ENCODE results near the gene OPTC.

OPTC gene

DNA sequence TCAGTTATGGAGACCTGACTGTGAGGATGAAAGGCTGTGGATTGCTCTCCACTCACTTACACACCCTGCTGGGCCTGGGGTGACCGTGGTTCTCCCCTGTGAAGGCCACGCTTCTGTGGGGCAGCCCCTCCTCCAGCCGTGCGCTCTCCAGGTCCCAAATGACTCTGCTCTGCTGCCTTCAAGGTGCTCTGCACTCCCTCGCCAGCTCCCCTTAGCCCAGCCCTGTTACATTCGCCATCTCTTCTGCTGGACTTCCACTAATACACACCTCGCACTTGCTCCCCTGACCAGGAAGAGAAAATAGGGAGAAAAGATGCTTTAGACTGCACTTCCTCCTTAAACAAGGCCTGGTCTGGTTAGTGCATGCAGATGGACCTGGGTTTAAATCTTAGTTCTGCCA, 24.6 kb downstream of the OPTC start:
- DNase-seq: no peak

- no peak for DNase-seq
Measured at GRCh38 chr1:203519053-203519840, 25.3 kb downstream of the OPTC start.

- no peak for DNase-seq
Measured at GRCh38 chr1:203519896-203520295, 25.9 kb downstream of the OPTC start.

DNA sequence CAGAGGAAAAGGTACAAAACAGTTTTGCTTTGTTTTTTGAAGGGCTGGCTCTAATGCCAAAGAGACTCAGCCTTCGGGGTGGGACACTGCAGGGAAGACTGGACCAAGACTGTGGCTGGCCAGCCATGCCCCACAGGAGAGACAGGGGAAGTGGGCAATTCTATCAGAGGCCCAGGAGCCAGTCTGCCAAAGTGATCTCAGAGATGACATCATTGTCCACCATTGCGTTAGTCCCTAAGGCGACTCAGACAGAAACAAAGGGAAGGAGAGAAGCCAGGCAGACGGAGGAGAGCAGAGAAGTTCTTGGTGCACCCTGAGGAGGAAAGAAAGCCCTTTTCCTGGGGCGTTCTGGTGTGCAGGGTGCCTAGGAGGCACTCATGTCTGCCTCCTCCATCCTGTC, 26.4 kb downstream of the OPTC start:
- DNase-seq: no peak

DNA sequence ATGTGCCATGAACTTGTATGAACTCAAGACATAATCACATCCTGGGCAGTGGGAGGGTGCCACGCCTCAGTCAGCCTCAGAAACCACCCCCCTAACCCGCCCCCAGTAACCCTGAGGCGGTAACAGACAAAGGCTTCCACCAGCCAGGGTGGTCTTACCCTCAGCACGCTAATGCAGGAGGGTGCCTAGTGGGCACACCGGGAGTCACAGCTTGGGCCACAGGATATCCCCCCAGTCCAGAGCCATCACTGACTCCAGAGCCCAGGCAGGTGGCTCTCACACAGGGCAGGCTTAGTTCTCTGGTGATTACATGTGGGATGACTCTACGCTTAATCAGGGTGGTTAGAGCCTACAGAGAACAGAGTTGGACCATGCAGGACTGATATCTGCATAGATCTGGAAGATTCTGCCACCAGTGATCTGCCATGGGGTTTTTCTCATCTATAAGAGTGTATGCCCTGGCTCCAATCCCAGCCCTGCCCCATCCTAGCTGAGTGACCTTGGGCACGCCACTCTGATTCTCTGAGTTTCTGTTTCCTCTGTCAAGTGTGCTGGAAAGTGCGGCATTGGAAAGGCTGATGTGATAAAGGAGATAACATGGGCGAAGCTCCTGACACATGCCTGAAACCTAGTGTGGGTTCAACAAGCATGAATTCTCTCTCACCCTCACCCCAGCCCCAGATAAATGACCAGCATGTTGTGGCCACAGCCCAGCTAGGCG, 27.3 kb downstream of the OPTC start:
- DNase-seq: no peak

DNA sequence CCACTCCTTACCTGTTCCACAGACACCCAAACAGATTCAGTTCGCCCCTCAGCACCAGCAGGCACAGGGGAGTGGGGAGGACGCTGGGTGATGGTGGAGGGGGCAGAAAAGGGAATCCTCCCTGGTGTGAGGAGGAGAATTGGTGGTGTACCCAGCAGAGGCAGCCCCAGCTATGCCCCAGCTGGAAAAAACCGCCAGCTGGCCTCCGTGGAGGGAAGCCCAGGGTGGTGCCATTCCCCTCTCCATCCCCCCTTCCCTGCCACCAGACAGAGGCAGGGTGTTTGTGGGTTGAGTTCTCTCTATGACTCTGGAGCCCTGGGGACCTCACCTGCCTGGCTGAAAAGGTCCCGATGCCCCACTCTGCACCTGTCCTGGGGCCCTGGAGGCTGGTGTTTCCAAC, 27.9 kb downstream of the OPTC start:
- no peak for DNase-seq

DNA sequence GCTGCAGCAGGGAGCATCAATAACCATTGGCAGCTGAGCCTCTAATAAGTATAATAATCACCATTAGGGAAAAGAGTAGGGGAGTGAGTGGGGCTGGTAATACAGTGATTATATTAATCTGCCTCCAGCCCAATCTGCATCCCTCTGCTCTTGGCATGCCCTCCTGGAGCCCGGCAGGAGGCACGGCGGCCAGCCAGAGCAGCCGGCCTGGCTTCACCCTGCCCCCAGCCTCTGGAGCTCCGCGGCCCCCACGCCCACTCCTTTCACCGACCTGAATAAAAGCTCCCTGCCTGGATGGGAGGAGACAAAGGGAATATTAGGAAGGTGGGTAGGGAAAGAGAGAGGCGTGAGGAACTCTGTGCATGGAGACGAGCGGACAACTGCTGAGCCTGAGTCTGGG, 28.3 kb downstream of the OPTC start:
- no peak for DNase-seq

DNA sequence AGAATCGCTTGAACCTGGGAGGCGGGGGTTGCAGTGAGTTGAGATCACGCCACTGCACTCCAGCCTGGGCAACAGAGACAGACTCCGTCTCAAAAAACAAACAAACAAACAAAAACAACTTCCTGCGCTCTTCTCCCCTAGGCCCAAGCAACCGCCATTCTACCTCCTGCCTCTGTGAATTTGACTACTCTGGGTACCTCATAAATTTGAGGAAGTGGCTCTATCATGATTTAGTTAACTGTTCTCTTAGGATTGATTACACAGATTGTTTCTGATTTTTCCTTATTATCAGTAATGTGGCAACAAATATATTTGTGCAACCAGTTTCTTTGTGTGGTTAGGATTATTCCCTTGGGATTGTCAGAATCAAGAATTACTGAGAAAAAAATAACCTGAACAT, 29.7 kb downstream of the OPTC start:
- no peak for DNase-seq

DNA sequence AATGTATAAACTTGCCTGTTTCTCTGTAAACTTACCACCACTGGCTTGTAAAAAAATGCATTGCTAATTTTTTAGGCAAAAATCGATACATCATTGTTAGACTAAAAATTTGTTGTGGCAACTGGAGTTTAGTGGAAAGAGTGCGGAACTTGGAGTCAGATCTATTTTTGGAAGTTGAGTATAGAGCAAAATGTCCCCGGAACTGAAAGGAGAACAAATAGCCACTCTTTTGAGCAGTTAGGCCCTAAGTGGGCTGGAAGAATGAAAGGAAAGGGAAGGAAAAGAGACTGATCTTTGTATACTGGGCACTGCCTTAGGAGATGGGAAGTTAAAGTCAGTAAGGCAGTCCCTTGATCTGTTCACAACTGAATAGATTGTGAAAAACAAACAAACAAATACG, 30.2 kb downstream of the OPTC start:
- DNase-seq: no peak

DNA sequence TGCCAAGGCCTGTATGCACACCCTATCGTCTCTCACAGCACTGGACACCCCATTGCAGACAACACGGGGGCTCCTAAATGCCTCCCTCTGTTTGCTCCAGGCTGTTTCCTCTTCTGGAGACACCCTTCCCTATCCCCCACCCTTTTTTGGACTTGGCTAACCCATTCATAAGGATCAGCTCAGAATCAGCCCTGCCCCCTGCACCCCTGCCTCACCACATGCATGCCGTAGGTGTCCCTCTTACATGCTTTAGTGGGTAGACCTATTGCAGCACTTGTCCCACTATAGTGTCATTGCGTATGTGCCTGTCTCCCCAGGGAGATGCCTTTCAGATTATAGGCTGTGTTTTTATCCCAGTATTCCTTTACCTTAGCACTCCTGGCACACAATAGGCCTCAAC, 30.9 kb downstream of the OPTC start:
- no peak for DNase-seq

DNA sequence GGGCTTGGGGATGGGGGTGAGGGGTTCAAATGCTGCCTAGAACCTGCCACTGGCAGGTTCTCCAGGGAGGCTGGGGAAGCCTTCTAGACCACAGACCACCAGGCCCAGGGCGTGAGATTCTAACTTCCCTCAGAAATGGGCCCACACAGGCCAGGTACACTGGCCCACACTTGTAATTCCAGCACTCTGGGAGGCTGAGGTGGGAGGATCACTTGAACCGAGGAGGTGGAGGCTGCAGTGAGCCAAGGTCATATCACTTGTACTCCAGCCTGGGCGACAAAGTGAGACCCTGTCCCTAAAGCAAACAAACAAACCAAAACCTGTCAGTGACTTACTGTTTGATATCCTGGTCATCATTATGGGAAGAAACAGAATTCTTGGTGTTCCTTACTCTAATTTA, 31.7 kb downstream of the OPTC start:
- DNase-seq: no peak

GRCh38 chr1:203526130-203526529, 32.2 kb downstream of the OPTC start:
- DNase-seq: no peak

DNA sequence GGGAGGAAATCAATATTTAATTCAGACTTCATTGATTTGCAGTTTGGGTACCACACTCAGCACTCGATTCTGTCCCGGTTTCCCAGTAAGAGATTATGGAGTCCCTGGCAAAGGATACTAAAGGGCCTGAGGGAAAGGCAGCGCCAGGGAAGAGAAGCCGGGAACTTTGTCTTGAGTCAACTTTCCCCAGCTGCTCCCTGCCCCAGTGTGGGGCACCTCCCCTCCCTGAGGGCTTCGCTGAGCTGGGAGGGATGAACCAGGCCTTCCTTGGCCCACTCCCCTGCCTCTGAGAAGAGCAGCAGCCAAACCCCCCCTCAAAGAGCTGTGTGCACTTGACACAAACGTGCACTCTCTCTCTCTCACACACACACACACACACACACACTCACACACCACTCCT, 32.6 kb downstream of the OPTC start:
- DNase-seq: no peak

- no peak for DNase-seq
Measured at GRCh38 chr1:203527013-203527412, 33.1 kb downstream of the OPTC start.

DNA sequence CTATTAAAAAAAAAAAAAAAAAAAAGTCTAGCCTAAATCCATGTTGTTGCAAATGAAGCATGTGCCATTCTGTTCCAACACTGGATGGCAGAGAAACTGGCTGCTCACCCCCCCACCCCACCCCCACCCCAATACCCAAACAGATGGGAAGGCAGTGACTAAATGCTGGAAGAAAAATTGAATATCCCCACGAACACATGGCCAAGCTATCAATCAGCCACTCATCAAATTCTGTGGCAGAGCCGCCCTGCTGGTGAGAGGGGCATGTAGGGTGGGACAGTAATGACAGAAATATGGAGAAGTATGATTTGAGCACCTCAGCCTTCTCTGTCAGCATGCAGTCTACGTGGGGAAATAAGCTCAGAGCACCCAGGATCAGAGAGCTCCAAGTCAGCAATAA, 34.1 kb downstream of the OPTC start:
- no peak for DNase-seq

DNA sequence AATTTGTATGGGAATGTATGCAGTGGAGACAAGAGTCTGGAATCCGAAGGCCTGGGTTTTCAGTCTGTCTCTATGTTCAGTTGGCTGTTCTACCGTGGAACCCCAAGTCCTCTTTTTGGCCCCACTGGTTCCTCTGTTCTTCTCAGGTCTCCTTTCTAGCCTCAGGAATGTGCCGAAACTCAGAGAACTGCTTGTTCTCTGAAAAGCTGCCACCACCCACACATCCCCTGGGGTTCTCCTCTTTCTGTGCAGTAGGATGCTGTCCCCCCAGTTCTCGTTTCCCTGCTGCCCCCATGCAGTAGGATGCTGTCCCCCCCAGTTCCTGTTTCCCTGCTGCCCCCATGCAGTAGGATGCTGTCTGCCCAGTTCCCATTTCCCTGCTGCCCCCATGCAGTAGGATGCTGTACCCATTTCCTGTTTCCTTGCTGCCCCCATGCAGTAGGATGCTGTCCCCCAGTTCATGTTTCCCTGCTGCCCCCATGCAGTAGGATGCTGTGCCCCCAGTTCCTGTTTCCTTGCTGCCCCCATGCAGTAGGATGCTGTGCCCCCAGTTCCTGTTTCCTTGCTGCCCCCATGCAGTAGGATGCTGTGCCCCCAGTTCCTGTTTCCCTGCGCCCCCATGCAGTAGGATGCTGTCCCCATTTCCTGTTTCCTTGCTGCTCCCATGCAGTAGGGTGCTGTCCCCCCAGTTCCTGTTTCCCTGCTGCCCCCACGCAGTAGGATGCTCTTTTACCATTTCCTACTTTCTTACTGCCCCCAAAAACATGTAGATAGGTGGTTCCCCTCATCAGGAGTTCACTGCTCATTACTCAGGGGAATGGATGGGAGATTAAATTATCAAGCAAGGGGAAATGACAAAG, 35.3 kb downstream of the OPTC start:
- no peak for DNase-seq

DNA sequence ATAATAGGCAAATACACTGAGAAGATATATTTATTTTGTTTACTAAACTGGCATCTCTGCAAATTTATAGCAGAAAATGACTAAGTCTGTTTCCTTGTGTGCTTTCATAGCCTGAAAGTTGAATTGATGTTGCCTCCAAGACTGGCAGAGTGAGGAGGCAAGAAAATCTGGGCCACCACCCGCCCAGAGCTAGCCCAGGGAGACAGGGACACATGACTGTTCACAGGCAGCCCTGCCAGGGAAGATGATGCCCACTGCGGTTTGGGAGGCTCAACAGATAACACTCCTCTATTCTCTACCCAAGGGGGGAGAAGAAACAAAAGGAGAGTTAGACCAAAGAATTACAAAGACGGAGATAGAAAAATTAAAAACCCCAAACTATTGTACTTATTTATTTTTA, 37.1 kb downstream of the OPTC start:
- no peak for DNase-seq

- DNase-seq: no peak
Measured at GRCh38 chr1:203534012-203534411, 40.1 kb downstream of the OPTC start.

- no peak for DNase-seq
Measured at GRCh38 chr1:203534526-203534925, 40.6 kb downstream of the OPTC start.

- no peak for DNase-seq
Measured at GRCh38 chr1:203536575-203536974, 42.6 kb downstream of the OPTC start.

GRCh38 chr1:203536980-203537455, 43.1 kb downstream of the OPTC start:
- DNase-seq: no peak

GRCh38 chr1:203537806-203538464, 44.0 kb downstream of the OPTC start:
- no peak for DNase-seq

GRCh38 chr1:203538726-203539125, 44.8 kb downstream of the OPTC start:
- DNase-seq: no peak
